Measurements from ENCODE around the gene NOL12. TPM values are rescaled to one million over a fixed set of nuclear protein-coding genes. Genes with fewer than 3 reads are reported as not detected.
A peak's percentile ranks its signal among the peaks of the same experiment; 100 is the strongest.
"Not testable (repeated sequence)": the region's sequence is repeated elsewhere in the genome, so short reads cannot be mapped to it uniquely, and the experiment has no call there.

NOL12 gene
- total RNA-seq, 1 experiment from 2014 or later: 47.1 TPM

DNA sequence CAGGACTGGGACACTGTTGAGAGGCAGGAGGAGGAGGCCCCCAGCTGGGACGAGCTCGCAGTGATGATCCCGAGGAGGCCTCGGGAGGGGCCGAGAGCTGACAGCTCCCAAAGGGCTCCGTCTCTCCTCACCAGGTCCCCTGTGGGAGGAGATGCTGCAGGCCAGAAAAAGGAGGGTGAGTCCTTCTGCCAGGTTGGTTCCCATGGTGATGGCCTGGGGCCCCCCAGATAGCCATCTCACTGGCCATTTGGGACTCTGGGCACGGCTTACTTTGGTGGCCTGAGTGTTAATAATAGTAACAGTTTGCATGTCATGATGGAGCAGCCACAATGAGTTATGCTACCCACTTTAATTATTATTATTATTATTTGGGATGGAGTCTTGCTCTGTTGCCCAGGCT is 29.6 kb downstream of the NOL12 start:
- CTCF ChIA-PET: interaction anchor here (0.6 kb wide), 1 partner anchor 380 kb away, joined by 3 read pairs; no protein-coding TSS in a partner anchor
- BruUV-seq (replicated peaks): no TSS peak
- Mint-ChIP-seq H3K9me3 (ENCODE audit: unreplicated experiment) (no peaks in the 10 kb centered on the region), H3K27ac (ENCODE audit: low read depth, unreplicated experiment) (no peak overlapping the region), H3K36me3 (ENCODE audit: insufficient read depth, unreplicated experiment) (no peaks in the 10 kb centered on the region), H3K27me3 (ENCODE audit: insufficient read depth, unreplicated experiment) (no peaks in the 10 kb centered on the region), H3K4me1 (ENCODE audit: insufficient read depth, unreplicated experiment) (peaks cover 5% of the 10 kb centered on the region), H3K4me3 (ENCODE audit: unreplicated experiment) (no peak overlapping the region)
- POLR2A ChIA-PET: interaction anchor here (0.6 kb wide), 1 partner anchor 20 kb away, joined by 3 read pairs; no protein-coding TSS in a partner anchor
- intact Hi-C loops (cut with micrococcal nuclease): no loop called here
- TF ChIP-seq, protein P1, sequence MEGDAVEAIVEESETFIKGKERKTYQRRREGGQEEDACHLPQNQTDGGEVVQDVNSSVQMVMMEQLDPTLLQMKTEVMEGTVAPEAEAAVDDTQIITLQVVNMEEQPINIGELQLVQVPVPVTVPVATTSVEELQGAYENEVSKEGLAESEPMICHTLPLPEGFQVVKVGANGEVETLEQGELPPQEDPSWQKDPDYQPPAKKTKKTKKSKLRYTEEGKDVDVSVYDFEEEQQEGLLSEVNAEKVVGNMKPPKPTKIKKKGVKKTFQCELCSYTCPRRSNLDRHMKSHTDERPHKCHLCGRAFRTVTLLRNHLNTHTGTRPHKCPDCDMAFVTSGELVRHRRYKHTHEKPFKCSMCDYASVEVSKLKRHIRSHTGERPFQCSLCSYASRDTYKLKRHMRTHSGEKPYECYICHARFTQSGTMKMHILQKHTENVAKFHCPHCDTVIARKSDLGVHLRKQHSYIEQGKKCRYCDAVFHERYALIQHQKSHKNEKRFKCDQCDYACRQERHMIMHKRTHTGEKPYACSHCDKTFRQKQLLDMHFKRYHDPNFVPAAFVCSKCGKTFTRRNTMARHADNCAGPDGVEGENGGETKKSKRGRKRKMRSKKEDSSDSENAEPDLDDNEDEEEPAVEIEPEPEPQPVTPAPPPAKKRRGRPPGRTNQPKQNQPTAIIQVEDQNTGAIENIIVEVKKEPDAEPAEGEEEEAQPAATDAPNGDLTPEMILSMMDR (IDR thresholded peaks at IDR 0.05; ENCODE audit: unreplicated experiment): no peak
- DNase-seq (ENCODE audit: unreplicated experiment): no peak

DNA sequence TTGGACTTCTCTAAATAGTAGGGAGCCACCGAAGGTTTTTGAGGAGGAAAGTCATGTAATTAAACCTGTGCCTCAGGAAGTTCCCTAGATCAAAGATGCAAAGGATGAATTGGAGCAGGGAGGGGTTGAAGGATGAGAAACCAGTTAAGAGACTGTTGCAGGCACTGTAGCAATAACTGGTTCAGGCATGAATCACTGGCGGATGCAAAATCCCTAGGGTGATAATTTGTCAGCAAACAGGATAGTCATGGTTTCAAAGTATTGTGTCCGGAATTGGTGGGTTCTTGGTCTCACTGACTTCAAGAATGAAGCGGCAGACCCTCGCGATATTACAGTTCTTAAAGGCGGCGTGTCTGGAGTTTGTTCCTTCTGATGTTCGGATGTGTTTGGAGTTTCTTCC is 30.6 kb downstream of the NOL12 start:
- DNase-seq (ENCODE audit: unreplicated experiment): peak; percentile 41
- CTCF ChIA-PET: interaction anchor here (1.0 kb wide), 1 partner anchor 24 kb away, joined by 3 read pairs; no protein-coding TSS in a partner anchor
- BruUV-seq (replicated peaks): no TSS peak
- H3K36me3 Mint-ChIP-seq (ENCODE audit: insufficient read depth, unreplicated experiment): no peaks in the 10 kb centered on the region
- H3K4me3 Mint-ChIP-seq (ENCODE audit: unreplicated experiment): no peak overlapping the region
- no peaks in the 10 kb centered on the region for H3K9me3 Mint-ChIP-seq (ENCODE audit: unreplicated experiment)
- TF ChIP-seq, protein P1 (IDR thresholded peaks at IDR 0.05; ENCODE audit: unreplicated experiment): no peak
- POLR2A ChIA-PET: interaction anchor here (0.7 to 1.6 kb wide), 2 partner anchors 36 to 59 kb away, joined by 3 to 7 read pairs; partner anchors contain the start of gene PDXP
- peaks cover 5% of the 10 kb centered on the region for H3K4me1 Mint-ChIP-seq (ENCODE audit: insufficient read depth, unreplicated experiment)
- intact Hi-C loops (cut with micrococcal nuclease): no loop called here
- no peak overlapping the region for H3K27ac Mint-ChIP-seq (ENCODE audit: low read depth, unreplicated experiment)
- H3K27me3 Mint-ChIP-seq (ENCODE audit: insufficient read depth, unreplicated experiment): no peaks in the 10 kb centered on the region

DNA sequence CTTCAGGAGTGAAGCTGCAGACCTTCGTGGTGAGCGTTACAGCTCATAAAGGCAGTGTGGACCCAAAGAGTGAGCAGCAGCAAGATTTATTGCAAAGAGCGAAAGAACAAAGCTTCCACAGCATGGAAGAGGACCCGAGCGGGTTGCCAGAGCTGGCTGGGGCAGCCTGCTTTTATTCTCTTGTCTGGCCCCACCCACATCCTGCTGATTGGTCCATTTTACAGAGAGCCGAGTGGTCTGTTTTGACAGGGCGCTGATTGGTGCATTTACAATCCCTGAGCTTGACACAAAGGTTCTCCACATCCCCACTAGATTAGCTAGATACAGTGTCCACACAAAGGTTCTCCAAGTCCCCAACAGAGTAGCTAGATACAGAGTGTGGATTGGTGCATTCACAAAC is 31.1 kb downstream of the NOL12 start:
- DNase-seq (ENCODE audit: unreplicated experiment); H3K27me3 Mint-ChIP-seq (ENCODE audit: insufficient read depth, unreplicated experiment); H3K27ac Mint-ChIP-seq (ENCODE audit: low read depth, unreplicated experiment); BruUV-seq (replicated peaks); H3K9me3 Mint-ChIP-seq (ENCODE audit: unreplicated experiment); intact Hi-C loops (cut with micrococcal nuclease); H3K4me1 Mint-ChIP-seq (ENCODE audit: insufficient read depth, unreplicated experiment); H3K4me3 Mint-ChIP-seq (ENCODE audit: unreplicated experiment); H3K36me3 Mint-ChIP-seq (ENCODE audit: insufficient read depth, unreplicated experiment): not testable (repeated sequence)
- ChIA-PET POLR2A (interaction anchor here (0.6 to 1.6 kb wide), 5 partner anchors 11 to 511 kb away, joined by 3 to 7 read pairs (median 4); partner anchors contain the start of gene PDXP), CTCF (interaction anchor here (0.6 to 1.0 kb wide), 2 partner anchors 25 to 44 kb away, joined by 3 read pairs; no protein-coding TSS in a partner anchor)

DNA sequence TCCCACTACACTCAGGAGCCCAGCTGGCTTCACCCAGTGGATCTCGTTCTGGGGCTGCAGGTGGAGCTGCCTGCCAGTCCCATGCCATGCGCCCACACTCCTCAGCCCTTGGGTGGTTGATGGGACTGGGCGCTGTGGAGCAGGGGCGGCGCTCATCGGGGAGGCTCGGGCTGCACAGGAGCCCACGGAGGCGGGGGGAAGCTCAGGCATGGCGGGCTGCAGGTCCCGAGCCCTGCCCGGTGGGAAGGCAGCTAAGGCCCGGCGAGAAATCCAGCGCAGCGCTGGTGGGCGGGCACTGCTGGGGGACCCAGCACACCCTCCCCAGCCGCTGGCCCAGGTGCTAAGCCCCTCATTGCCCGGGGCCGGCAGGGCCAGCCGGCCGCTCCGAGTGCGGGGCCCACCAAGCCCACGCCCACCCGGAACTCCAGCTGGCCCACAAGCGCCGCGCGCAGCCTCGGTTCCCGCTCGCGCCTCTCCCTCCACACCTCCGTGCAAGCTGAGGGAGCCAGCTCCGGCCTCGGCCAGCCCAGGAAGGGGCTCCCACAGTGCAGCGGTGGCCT is 31.7 kb downstream of the NOL12 start:
- H3K27me3 Mint-ChIP-seq (ENCODE audit: insufficient read depth, unreplicated experiment); intact Hi-C loops (cut with micrococcal nuclease); H3K27ac Mint-ChIP-seq (ENCODE audit: low read depth, unreplicated experiment); BruUV-seq (replicated peaks); H3K36me3 Mint-ChIP-seq (ENCODE audit: insufficient read depth, unreplicated experiment); DNase-seq (ENCODE audit: unreplicated experiment); H3K9me3 Mint-ChIP-seq (ENCODE audit: unreplicated experiment); H3K4me3 Mint-ChIP-seq (ENCODE audit: unreplicated experiment); H3K4me1 Mint-ChIP-seq (ENCODE audit: insufficient read depth, unreplicated experiment): not testable (repeated sequence)
- ChIA-PET POLR2A (interaction anchor here (0.6 to 1.6 kb wide), 4 partner anchors 10 to 511 kb away, joined by 3 to 7 read pairs (median 4); partner anchors contain the start of gene PDXP), CTCF (interaction anchor here (0.6 to 1.0 kb wide), 2 partner anchors 26 to 43 kb away, joined by 3 read pairs; no protein-coding TSS in a partner anchor)

DNA sequence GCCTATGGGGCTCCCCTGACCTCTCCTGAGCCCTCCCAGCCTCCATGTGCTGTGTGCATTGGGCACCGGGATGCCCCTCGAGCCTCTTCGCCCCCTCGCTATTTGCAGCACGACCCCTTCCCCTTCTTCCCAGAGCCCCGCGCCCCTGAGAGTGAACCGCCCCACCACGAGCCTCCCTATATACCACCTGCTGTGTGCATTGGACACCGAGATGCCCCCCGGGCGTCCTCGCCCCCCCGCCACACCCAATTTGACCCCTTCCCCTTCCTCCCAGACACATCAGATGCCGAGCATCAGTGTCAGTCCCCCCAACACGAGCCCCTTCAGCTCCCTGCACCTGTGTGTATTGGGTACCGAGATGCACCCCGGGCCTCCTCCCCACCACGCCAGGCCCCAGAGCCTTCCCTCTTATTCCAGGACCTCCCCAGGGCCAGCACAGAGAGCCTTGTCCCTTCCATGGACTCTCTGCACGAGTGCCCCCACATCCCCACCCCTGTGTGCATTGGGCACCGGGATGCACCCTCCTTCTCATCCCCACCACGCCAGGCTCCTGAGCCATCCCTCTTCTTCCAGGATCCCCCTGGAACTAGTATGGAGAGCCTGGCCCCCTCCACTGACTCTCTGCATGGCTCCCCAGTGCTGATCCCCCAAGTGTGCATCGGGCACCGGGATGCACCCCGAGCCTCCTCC is 39.6 kb downstream of the NOL12 start:
- Mint-ChIP-seq H3K4me3 (ENCODE audit: unreplicated experiment) (no peak overlapping the region), H3K27ac (ENCODE audit: low read depth, unreplicated experiment) (no peak overlapping the region), H3K36me3 (ENCODE audit: insufficient read depth, unreplicated experiment) (peaks cover 7% of the 10 kb centered on the region), H3K27me3 (ENCODE audit: insufficient read depth, unreplicated experiment) (peaks cover 20% of the 10 kb centered on the region), H3K9me3 (ENCODE audit: unreplicated experiment) (no peaks in the 10 kb centered on the region), H3K4me1 (ENCODE audit: insufficient read depth, unreplicated experiment) (no peaks in the 10 kb centered on the region)
- TF ChIP-seq, protein P1 (IDR thresholded peaks at IDR 0.05; ENCODE audit: unreplicated experiment): no peak
- CTCF ChIA-PET: no interaction called here
- no TSS peak for BruUV-seq (replicated peaks)
- DNase-seq (ENCODE audit: unreplicated experiment): no peak
- POLR2A ChIA-PET: no interaction called here
- intact Hi-C loops (cut with micrococcal nuclease): loop anchor here (1.0 kb wide), 1 partner anchor 82 kb away; no protein-coding TSS in a partner anchor

Measured in MCF 10A (cell line).